ENCODE measurements around the gene PSMF1. TPM values are rescaled to one million over a fixed set of nuclear protein-coding genes. Genes with fewer than 3 reads are reported as not detected.

PSMF1 gene
- total and polyA plus RNA-seq, 2 of the 4 experiments (the other 2 are of a cell fraction) = 93.6 to 109 TPM

DNA sequence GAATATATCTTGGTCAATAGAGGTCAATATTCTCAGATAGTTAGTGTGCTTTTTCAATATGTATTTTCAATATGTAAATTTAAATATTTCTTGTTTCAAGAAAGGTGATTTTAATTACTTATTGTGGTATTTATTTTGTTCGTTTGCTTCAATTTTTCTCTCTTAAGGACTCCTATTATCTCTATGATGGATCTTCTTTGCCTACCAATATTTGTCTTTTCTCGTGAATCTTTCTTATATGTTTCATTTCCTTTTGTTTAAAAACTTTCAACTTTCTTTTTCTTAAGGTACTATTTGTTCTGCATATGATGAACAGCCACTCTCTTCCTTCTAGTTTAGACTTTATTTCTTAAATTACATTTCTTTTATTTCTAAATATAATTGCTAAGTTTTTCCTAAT is 46.1 kb upstream of the PSMF1 start:
- no peak overlapping the region for H3K4me2 ChIP-seq (ENCODE audit: low read depth, low read length)
- H3K9ac ChIP-seq (ENCODE audit: low read depth, low read length) = no peak overlapping the region
- no peak overlapping the region for H3K4me3 ChIP-seq (ENCODE audit: insufficient read depth, low read depth, low read length)
- no peak overlapping the region for H4K8ac ChIP-seq (ENCODE audit: low read depth in 2 of 2, low read length in 2 of 2)
- H3K27ac ChIP-seq (ENCODE audit: insufficient read depth, low read length) = no peak overlapping the region
- H3K9me3 ChIP-seq (ENCODE audit: control insufficient read depth, insufficient read depth, low read length) = no peaks in the 10 kb centered on the region
- H3K4me1 ChIP-seq (ENCODE audit: control insufficient read depth, insufficient read depth, low read length) = no peaks in the 10 kb centered on the region
- H2AK5ac ChIP-seq (ENCODE audit: low read depth, low read length) = no peak overlapping the region
- no peak overlapping the region for H2AFZ ChIP-seq (replicated peaks; ENCODE audit: low read length, poor library complexity)
- BruUV-seq (replicated peaks) = no TSS peak
- H2BK20ac ChIP-seq (ENCODE audit: low read depth, low read length) = no peak overlapping the region
- H3K56ac ChIP-seq (ENCODE audit: extremely low read depth, insufficient read depth, low read length) = no peak overlapping the region
- no peak overlapping the region for H4K5ac ChIP-seq (ENCODE audit: low read depth, low read length)
- in situ Hi-C loops (cut with MboI; ENCODE audit: low sequenced_read_pairs) = no loop called here
- no peaks in the 10 kb centered on the region for H4K20me1 ChIP-seq (ENCODE audit: insufficient read depth, low read length)
- ChIA-PET POLR2A (ENCODE audit: unreplicated experiment) (no interaction called here), CTCF (no interaction called here)
- no peak overlapping the region for H3K14ac ChIP-seq (replicated peaks; ENCODE audit: low read depth, low read length)
- no peak overlapping the region for H2BK120ac ChIP-seq (ENCODE audit: low read depth, low read length)
- no peaks in the 10 kb centered on the region for H3K9me1 ChIP-seq (ENCODE audit: insufficient read depth, low read length)
- no peaks in the 10 kb centered on the region for H3K27me3 ChIP-seq (ENCODE audit: control insufficient read depth, insufficient read depth, low read length)
- H2BK5ac ChIP-seq (ENCODE audit: low read depth, low read length, poor library complexity, severe bottlenecking) = no peak overlapping the region
- H4K91ac ChIP-seq (ENCODE audit: insufficient read depth, low read depth, low read length) = no peak overlapping the region
- no peak overlapping the region for H3K23ac ChIP-seq (ENCODE audit: low read depth, low read length)
- no peak overlapping the region for H3K18ac ChIP-seq (ENCODE audit: low read depth, low read length)
- WGBS, 2 experiments (ENCODE audit: extremely low coverage in 2 of 2, insufficient read length in 1 of 2) = no CpG with 5 or more reads among the region's 2 CpGs
- H3K79me1 ChIP-seq (ENCODE audit: low read depth in 1 of 2, low read length in 2 of 2) = no peaks in the 10 kb centered on the region
- intact Hi-C loops (cut with micrococcal nuclease) = no loop called here
- dilution Hi-C loops (cut with HindIII; ENCODE audit: low sequenced_read_pairs, unreplicated experiment) = no loop called here
- no peak overlapping the region for H2AK9ac ChIP-seq (replicated peaks; ENCODE audit: low read depth, low read length, poor library complexity)
- no peak overlapping the region for H3K4ac ChIP-seq (ENCODE audit: low read depth, low read length)
- TF ChIP-seq FOS (IDR thresholded peaks at IDR 0.05; ENCODE audit: low read depth, low read length) = no peak
- TF ChIP-seq MXI1 (IDR thresholded peaks at IDR 0.05; ENCODE audit: borderline replicate concordance, low read depth, low read length) = no peak
- TF ChIP-seq POLR2A (IDR thresholded peaks at IDR 0.05; ENCODE audit: low read depth, low read length) = no peak
- TF ChIP-seq RFX5 (IDR thresholded peaks at IDR 0.05; ENCODE audit: low read depth, low read length) = no peak
- TF ChIP-seq NFE2L2 (IDR thresholded peaks at IDR 0.05; ENCODE audit: low read depth, low read length) = no peak
- no peak for TF ChIP-seq MAZ (IDR thresholded peaks at IDR 0.05; ENCODE audit: borderline replicate concordance, low read depth, low read length)
- TF ChIP-seq MAFK (IDR thresholded peaks at IDR 0.05; ENCODE audit: low read depth, low read length) = no peak
- TF ChIP-seq, protein P1, sequence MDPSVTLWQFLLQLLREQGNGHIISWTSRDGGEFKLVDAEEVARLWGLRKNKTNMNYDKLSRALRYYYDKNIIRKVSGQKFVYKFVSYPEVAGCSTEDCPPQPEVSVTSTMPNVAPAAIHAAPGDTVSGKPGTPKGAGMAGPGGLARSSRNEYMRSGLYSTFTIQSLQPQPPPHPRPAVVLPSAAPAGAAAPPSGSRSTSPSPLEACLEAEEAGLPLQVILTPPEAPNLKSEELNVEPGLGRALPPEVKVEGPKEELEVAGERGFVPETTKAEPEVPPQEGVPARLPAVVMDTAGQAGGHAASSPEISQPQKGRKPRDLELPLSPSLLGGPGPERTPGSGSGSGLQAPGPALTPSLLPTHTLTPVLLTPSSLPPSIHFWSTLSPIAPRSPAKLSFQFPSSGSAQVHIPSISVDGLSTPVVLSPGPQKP (IDR thresholded peaks at IDR 0.05; ENCODE audit: borderline replicate concordance, low read depth, low read length) = no peak
- TF ChIP-seq RCOR1 (IDR thresholded peaks at IDR 0.05; ENCODE audit: insufficient replicate concordance, low read length) = no peak
- TF ChIP-seq CTCF (conservative IDR thresholded peaks at IDR 0.05; ENCODE audit: low read depth, low read length) = no peak
- no peak for TF ChIP-seq CEBPB (IDR thresholded peaks at IDR 0.05; ENCODE audit: low read depth, low read length)
- TF ChIP-seq SMC3 (IDR thresholded peaks at IDR 0.05; ENCODE audit: low read depth, low read length) = no peak
- no peak for TF ChIP-seq CHD1 (IDR thresholded peaks at IDR 0.05; ENCODE audit: low read depth, low read length)
- TF ChIP-seq BHLHE40 (IDR thresholded peaks at IDR 0.05; ENCODE audit: low read depth, low read length) = no peak
- TF ChIP-seq USF2 (IDR thresholded peaks at IDR 0.05; ENCODE audit: low read depth, low read length) = no peak
- TF ChIP-seq RAD21 (IDR thresholded peaks at IDR 0.05; ENCODE audit: low read length) = no peak
- ATAC-seq (ENCODE audit: low read depth) (no peak), DNase-seq (no peak)
- no peak overlapping the region for H2BK15ac ChIP-seq (ENCODE audit: low read depth, low read length)
- no peaks in the 10 kb centered on the region for H3K36me3 ChIP-seq (ENCODE audit: control insufficient read depth, insufficient read depth, low read length)

Measured in IMR-90 (cell line).